Fibroblast of mammary gland (primary cell): ENCODE results near the gene MUC4.

ENCODE experiments used
- DNase-seq: peaks from one replicate; pipeline ENCODE4 v3.0.0-alpha.2; 2010; ENCODE audit warnings: low read depth
- H3K4me3 ChIP-seq: 2 replicates; pipeline ENCODE4 v1.5.1; 2011; ENCODE audit warnings: low read depth, mild to moderate bottlenecking, low read length, moderate library complexity; ENCODE audit not compliant: control insufficient read depth
- CTCF ChIP-seq: conservative IDR thresholded peaks from 2 replicates; pipeline ENCODE4 v1.5.1; 2011; ENCODE audit warnings: low read depth, low read length, inconsistent platforms; ENCODE audit not compliant: control insufficient read depth, insufficient read depth

Gene MUC4

GRCh38 chr3:195811756-195812155 lies at the start of gene MUC4:
Gene MUC4, minus strand, starts transcription at chr3:195811929. Its CDS starts 112 bp downstream, at chr3:195811817.
- no peak for DNase-seq
- TF ChIP-seq CTCF = no peak
- H3K4me3 ChIP-seq = no peak within 1 kb of the TSS

GRCh38 chr3:195860456-195860855 lies 48.7 kb upstream of the MUC4 start:
- H3K4me3 ChIP-seq = no peak overlapping the region
- TF ChIP-seq CTCF = no peak
- DNase-seq = no peak

- no peak overlapping the region for H3K4me3 ChIP-seq
- TF ChIP-seq CTCF = no peak
- DNase-seq = no peak
Observed at GRCh38 chr3:195859846-195860411, 48.2 kb upstream of the MUC4 start.

GRCh38 chr3:195859061-195859845 lies 47.5 kb upstream of the MUC4 start:
- no peak overlapping the region for H3K4me3 ChIP-seq
- peak; percentile 97 for TF ChIP-seq CTCF
- peak; percentile 64 for DNase-seq

GRCh38 chr3:195856410-195857084 lies 44.8 kb upstream of the MUC4 start:
- H3K4me3 ChIP-seq = no peak overlapping the region
- DNase-seq = no peak
- no peak for TF ChIP-seq CTCF

- no peak for DNase-seq
- no peak for TF ChIP-seq CTCF
- no peak overlapping the region for H3K4me3 ChIP-seq
Observed at GRCh38 chr3:195855471-195856409, 44.0 kb upstream of the MUC4 start.
